ENCODE results near the gene VOPP1.

- TF ChIP-seq CTCF (conservative IDR thresholded peaks at IDR 0.05 in 1 of 2, IDR thresholded peaks at IDR 0.05 in 1 of 2; ENCODE audit: low read depth in 1 of 2, low read length in 2 of 2), result no peak
- no peak for TF ChIP-seq EZH2 (IDR thresholded peaks at IDR 0.05; ENCODE audit: low read length, missing control alignments)
These were observed 35.5 kb downstream of the VOPP1 start for GRCh38 chr7:55536619-55537457.
